GM18907 (cell line): Measurements from ENCODE around the gene MAPK8IP2.

Experiments
- ATAC-seq: cut with Tn5 transposase; IDR thresholded peaks from one replicate; pipeline ENCODE4 v1.9.1; 2021; ENCODE audit warnings: mild to moderate bottlenecking, moderate library complexity; ENCODE audit not compliant: unreplicated experiment

MAPK8IP2 gene

GRCh38 chr22:50575426-50575941, 25.1 kb upstream of the MAPK8IP2 start:
- no peak for ATAC-seq

GRCh38 chr22:50576070-50576469, 24.5 kb upstream of the MAPK8IP2 start:
- ATAC-seq = no peak

GRCh38 chr22:50576806-50577696, 23.5 kb upstream of the MAPK8IP2 start:
- no peak for ATAC-seq

- no peak for ATAC-seq
Measured at GRCh38 chr22:50577697-50577986, 23.0 kb upstream of the MAPK8IP2 start.

DNA sequence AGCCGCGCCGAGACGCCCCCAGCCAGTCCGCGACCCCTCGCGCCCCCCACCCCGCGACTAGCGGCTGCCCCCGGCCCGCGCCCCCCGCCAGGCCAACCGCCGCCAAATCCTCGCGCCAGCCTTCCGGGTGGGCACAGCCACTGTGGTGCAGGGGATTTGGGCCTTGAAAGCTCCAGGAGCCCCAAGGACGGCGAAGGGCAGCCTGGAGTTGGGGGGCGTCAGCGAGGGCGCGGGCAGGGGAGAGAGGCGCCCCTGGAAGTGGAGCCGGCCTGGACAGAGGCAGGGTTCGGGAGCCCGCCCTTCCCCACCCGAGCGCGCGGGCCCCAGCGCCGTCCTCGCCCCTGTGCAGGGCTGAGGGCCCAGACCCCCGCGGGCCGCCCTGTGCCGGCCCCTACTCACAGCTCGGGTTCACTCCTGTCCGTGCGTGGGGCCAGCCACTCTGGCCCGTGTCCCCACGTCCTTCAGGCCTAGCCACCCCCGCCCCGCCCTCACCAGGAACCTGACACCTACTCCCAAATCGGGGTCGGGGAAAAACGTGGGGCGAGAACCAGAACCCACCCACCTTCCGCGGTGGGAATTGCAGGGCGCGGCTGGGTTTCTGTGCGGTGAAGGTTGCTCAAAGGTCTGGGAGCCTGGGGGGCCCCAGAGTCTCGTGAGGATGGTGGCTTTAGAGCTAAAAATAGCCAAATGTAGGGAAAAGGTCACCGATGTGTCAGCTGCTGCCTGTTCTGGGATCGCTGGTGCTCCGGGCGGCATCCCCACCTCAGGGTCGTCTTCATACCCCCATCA, 22.4 kb upstream of the MAPK8IP2 start, which contains the start of gene CPT1B:
Gene CPT1B, minus strand, starts transcription at position 441 of the 789 bp plus-strand sequence. CDS start 512 bp downstream, outside the sequence.
- no peak for ATAC-seq

DNA sequence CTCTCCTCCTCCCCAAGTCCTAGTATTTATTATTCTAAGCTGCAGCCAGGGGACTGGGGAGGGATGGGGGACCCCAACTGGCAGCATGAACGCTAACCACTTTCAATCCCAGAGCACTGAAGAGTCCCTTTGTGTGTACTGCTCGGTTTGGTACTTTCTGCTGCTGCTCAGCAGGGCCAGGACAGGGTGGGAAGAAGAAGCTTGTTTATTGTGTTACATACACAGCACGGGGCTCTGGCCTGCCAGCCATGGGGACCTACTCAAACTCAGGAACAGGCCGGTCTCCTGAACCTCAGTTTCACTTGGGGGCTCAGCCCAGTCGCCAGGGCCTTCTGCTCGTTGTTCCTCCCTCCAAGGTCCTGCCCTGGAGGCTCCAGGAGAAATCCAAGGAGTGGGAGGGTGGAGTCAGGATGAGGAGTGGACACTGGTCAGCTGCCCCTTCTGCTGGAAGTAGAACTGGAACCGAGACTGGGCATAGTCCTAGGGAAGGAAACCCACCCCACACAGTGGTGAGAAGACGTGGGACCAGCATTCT, 21.8 kb upstream of the MAPK8IP2 start:
- ATAC-seq = no peak

DNA sequence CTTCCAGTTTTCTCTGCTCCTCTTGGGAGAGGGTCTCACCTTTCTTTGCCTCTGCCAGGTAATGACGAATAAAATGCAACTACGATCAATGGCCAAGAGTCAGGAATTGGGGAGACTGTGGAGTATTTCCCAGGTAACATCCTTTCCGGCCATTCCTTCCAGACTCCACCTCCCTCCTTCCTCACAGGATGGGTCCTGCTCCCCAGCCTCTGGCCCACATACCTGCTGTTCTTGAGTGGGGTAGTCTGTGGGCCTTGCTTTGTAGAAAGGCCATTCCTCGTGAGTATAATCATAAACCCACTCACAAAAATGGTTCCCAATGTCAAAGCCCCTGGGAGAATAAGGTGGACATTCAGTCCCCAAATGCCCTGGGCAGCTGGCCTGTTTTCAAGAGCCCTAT, 20.8 kb upstream of the MAPK8IP2 start:
- no peak for ATAC-seq

GRCh38 chr22:50581031-50581949, 19.3 kb upstream of the MAPK8IP2 start:
- no peak for ATAC-seq

DNA sequence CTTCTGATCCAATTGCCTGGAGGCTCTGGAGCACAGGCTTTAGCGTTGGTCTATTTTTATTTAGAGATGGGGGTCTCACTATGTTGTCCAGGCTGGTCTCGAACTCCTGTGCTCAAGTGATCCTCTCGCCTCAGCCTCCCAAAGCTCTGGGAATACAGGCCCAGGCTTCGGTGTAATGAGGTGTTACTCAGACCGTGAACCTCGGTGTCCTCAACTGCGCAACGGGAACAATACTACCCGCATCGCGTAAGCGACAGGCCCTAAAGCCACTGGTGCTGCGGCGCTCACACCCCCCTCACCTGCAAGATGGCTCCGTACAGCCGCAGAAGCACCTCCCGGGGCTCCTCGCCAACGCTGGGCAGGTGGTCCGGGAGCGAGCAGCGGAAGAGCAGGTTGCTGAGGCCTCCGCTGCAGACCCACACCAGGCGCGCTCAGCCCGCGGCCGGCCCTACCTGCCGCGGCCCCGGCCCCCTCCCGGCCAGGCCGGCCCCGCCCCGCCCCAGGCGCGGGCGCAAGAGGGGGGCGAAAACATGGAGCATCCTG, 18.6 kb upstream of the MAPK8IP2 start:
- peak; percentile 26 for ATAC-seq

- peak; percentile 90 for ATAC-seq
Measured at GRCh38 chr22:50582493-50583293, 17.9 kb upstream of the MAPK8IP2 start, which contains the start of gene CHKB. Gene CHKB, minus strand, starts transcription at chr22:50582849. Its CDS starts 68 bp downstream, at chr22:50582781.

DNA sequence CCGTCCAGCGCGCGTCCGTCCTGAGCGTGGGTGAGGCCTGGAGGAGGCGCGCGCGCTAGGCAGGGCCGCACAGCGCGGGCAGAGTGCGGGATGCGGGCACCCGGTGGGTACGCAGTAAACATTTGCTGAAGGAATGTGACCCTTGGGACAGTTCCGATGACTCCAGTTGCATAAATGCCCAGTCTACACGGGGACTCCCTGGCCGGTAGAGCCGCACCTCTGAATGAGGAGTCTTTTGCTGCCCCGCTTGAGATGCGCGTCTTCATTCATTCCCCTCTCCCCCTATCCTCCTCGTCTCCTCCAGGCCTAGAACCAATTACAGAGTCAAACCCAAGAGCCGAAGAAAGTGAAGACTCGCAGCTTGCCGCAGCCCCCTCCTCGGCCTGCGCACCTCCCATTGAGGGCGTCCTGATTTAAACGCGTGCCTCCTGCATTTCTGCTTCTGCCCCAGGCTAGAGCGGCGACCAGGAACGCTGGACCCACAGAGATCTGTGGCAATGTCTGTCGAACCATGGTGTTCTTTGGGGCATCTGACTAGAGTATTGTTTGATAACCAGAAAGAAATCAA, 17.2 kb upstream of the MAPK8IP2 start:
- ATAC-seq = peak; percentile 33

DNA sequence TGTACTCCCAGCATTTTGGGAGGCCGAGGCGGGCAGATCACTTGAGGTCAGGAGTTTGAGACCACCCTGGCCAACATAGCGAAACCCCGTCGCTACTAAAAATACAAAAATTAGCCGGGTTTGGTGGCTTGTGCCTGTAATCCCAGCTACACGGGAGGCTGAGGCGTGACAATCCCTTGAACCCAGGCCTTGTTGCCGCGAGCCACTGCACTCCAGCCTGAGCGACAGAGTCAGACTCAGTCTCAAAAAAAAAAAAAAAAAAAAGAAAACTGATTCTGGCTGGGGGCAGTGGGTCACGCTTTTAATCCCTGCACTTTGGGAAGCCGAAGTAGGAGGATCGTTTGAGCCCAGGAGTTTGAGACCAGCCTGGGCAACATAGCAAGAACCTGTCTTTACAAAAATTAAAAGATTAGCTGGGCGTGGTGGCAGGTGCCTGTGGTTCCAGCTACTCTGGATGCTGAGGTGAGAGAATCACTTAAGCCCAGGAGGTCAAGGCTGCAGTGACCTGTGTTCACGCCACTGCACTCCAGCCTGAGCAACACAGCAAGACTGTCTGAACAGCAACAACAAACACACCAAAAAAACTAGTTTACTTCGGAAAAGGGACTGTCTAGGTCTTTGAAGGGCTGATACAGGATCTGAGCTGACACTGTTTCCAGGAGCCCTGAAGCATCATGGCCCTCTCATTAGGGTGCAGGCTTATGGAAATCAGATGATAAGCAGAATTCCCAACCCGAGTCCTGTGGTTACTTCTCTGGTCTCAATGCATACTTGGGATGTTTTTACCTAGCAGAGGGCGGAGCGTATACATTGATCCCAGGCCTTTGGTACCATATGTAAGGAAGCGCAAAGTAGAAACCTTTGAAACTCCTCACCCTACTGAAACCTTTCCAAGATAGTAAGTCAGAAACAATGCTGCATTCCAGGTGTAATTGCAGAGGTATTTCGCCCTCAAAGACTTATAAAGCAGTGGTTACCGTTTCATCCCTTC, 16.2 kb upstream of the MAPK8IP2 start:
- ATAC-seq = no peak

DNA sequence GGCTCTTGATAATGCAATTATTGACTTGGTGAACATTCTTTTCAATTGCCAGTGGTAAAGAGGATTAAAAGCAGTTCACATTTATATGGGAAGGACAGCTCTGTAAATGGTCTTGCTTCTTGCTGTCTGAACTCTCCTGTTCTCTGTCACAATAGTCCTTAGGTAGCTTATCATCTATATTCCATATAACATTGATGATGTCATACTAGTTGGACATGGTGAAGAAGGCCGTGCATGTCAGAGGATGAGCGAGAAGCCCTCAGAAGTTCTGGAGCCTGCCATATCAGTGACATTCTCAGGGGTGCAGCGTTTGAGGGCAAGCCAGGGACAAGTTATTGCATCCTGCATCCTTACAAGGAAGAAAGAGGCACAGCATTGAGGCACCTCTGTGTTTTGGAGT, 15.4 kb upstream of the MAPK8IP2 start:
- no peak for ATAC-seq

DNA sequence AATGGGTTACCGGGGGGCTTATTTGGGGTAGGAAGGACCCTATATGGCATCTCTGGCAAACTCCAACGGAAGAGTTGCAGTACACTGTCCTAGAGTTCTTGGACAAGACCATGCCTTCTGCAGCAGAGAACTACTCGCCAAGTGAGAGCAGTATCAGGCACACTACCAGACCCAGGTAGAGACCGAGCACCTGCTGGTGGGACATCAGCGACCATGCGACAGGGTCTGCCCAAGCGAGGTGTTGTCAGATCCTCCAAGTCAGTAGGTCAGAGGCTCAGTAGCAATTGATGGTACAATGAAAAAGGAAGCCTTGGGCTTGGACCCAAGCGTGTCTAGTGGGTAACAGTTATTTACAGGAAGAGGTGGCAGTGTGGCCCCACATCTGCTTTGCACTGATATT, 14.8 kb upstream of the MAPK8IP2 start:
- no peak for ATAC-seq

DNA sequence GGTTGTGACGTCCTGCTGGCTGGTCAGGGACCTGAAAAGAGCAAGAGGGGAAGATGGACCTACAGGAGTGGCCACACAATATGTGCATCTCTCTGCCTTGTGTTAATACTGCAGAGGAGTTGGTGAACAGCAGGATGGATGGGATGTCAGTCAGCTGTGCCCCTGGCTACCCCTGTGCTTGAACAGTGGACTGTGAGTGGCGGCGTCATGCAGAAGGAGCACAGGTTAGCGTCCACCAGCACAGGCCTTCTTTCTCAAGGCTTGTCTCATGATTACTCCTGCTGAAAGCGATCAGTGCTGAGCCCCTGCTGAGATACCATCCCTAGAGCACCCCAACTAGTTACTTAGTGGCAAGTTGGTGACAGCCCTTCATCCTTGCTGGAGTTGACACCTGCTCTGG, 14.2 kb upstream of the MAPK8IP2 start:
- no peak for ATAC-seq

DNA sequence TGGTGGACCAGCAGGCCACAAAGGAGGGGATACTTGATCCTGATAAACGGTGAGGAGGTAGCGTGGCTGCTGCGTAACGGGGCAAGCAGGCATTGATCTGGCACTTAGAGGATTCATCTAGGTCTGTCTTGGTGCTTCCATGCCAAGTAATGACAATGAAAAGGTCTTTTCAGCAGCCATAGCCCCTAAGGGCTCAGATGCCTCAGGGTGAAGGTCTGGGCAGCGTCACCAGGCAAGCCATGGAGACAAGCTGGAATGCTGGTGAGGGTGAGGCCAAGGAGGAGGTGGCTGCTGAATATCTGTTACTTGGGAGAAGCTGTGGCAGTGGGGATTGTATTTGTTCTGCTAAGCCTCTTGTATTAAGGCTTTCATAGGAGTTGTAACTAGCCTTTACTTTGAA, 13.2 kb upstream of the MAPK8IP2 start:
- ATAC-seq = no peak

DNA sequence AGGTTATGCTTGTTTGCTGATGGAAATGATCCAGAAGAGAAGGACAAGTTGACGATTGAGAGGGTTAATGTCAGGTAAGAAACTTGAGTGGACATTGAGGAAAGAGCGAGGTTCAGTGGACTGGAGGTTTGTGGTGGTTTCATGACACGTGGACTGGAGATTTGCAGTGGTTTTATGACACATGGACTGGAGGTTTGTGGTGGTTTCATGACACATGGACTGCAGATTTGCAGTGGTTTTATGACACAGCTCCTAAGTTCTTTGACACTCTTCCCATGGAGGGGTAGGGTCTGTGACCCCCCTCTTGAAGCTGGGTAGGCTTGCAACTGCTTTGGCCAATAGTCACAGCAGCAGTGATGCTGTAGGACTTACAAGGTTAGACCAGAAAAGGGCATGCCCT, 5.4 kb upstream of the MAPK8IP2 start:
- ATAC-seq = no peak

DNA sequence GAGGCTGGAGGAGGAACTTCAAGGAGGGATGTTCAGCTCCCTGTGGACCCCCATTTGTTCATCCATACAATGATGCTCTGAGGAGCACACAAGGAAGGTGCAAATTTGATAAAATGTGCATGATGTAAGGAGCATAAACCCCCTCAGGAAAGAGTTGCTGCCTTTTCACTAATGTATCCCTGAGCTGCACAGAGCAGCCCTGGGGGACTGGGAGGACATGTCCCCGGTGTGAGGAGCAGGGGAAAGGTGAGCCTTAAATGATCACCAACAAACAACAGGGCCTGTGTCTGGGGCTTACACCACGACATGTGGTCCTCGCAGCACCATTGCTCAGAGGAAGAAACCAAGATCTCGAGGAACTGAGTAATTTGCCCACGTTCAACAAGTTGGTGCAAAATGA, 3.5 kb upstream of the MAPK8IP2 start:
- ATAC-seq = no peak
